Liver (tissue), 9 donors: ENCODE measurements around the gene ATXN7L1. TPM values are rescaled to one million over a fixed set of nuclear protein-coding genes. Genes with fewer than 3 reads are reported as not detected.

Source experiments
- DNase-seq: peaks from one replicate; pipeline ENCODE4 v3.0.0-alpha.2; 2017; ENCODE audit warnings: low spot score
- H3K27ac ChIP-seq, 2 donors: one replicate each; pipeline ENCODE4 v1.7.0; 2013; ENCODE audit warnings: inconsistent platforms in 2 of 2, low read length in 2 of 2, control low read depth in 1 of 2, low read depth in 1 of 2, mild to moderate bottlenecking in 1 of 2
- H3K27me3 ChIP-seq, 4 donors: one replicate each; pipeline versions ENCODE4 v1.6.1 to v1.7.0; 2013; ENCODE audit warnings: low read length in 3 of 4, inconsistent platforms in 1 of 4, mild to moderate bottlenecking in 1 of 4, moderate library complexity in 1 of 4; ENCODE audit not compliant: control insufficient read depth in 4 of 4, insufficient read depth in 4 of 4
- H3K36me3 ChIP-seq, 4 donors: one replicate each; pipeline versions ENCODE4 v1.6.1 to v1.7.0; 2013; ENCODE audit warnings: low read length in 3 of 4, mild to moderate bottlenecking in 3 of 4, low read depth in 1 of 4, moderate library complexity in 1 of 4; ENCODE audit not compliant: control insufficient read depth in 4 of 4, insufficient read depth in 3 of 4
- H3K4me1 ChIP-seq, 4 donors: one replicate each; pipeline versions ENCODE4 v1.6.1 to v1.7.0; 2013; ENCODE audit warnings: low read length in 3 of 4, mild to moderate bottlenecking in 3 of 4, moderate library complexity in 1 of 4; ENCODE audit not compliant: control insufficient read depth in 4 of 4, insufficient read depth in 4 of 4
- H3K4me3 ChIP-seq, 3 donors: one replicate each; pipeline versions ENCODE4 v1.6.1 to v1.7.0; 2013; ENCODE audit warnings: low read length in 3 of 3, control low read depth in 1 of 3, low read depth in 1 of 3, mild to moderate bottlenecking in 1 of 3
- H3K9ac ChIP-seq, 2 donors: one replicate each; pipeline ENCODE4 v1.7.0; 2013; ENCODE audit warnings: low read length in 2 of 2, mild to moderate bottlenecking in 2 of 2, moderate library complexity in 2 of 2, control low read depth in 1 of 2, low read depth in 1 of 2
- H3K9me3 ChIP-seq, 4 donors: one replicate each; pipeline versions ENCODE4 v1.6.1 to v1.7.0; 2013; ENCODE audit warnings: low read length in 3 of 4; ENCODE audit not compliant: control insufficient read depth in 4 of 4
- ATF3 ChIP-seq: IDR thresholded peaks from 2 replicates; pipeline ENCODE4 v1.6.1; 2016; ENCODE audit warnings: antibody characterized with exemption
- CTCF ChIP-seq: fragments of 150-350 bp; IDR thresholded peaks from 2 replicates; pipeline ENCODE4 v1.5.1; 2017; ENCODE audit warnings: improper control_type of control experiment, low read depth, low read length; ENCODE audit not compliant: missing input control
- EGR1 ChIP-seq, 2 donors: IDR thresholded peaks; 2 replicates each; pipeline ENCODE4 v1.6.1; 2016 to 2018; ENCODE audit warnings: antibody characterized with exemption in 2 of 2, low read depth in 2 of 2
- FOXA1 ChIP-seq: IDR thresholded peaks from 2 replicates; pipeline ENCODE4 v1.6.1; 2016; ENCODE audit warnings: antibody characterized with exemption
- FOXA2 ChIP-seq: IDR thresholded peaks from 2 replicates; pipeline ENCODE4 v1.6.1; 2016; ENCODE audit warnings: antibody characterized with exemption
- HNF4A ChIP-seq, 2 donors: conservative IDR thresholded peaks; 2 replicates each; pipeline ENCODE4 v1.6.1; 2016; ENCODE audit warnings: antibody characterized with exemption in 2 of 2, mild to moderate bottlenecking in 2 of 2
- JUND ChIP-seq, 2 donors: IDR thresholded peaks; 2 replicates each; pipeline ENCODE4 v1.6.1; 2016; ENCODE audit warnings: antibody characterized with exemption in 2 of 2
- MAX ChIP-seq: IDR thresholded peaks from 2 replicates; pipeline ENCODE4 v1.6.1; 2016; ENCODE audit warnings: antibody characterized with exemption
- NR2F2 ChIP-seq: IDR thresholded peaks from 2 replicates; pipeline ENCODE4 v1.6.1; 2016; ENCODE audit warnings: antibody characterized with exemption
- RXRA ChIP-seq, 2 donors: IDR thresholded peaks; 2 replicates each; pipeline ENCODE4 v1.6.1; 2017 to 2018; ENCODE audit warnings: antibody characterized with exemption in 2 of 2, mild to moderate bottlenecking in 1 of 2
- SP1 ChIP-seq: IDR thresholded peaks from 2 replicates; pipeline ENCODE4 v1.6.1; 2018; ENCODE audit warnings: antibody characterized with exemption, mild to moderate bottlenecking
- YY1 ChIP-seq: IDR thresholded peaks from 2 replicates; pipeline ENCODE4 v1.6.1; 2016; ENCODE audit warnings: antibody characterized with exemption, mild to moderate bottlenecking
- ZBTB33 ChIP-seq: IDR thresholded peaks from 2 replicates; pipeline ENCODE4 v1.6.1; 2016; ENCODE audit warnings: antibody characterized with exemption
- WGBS: extraction: QIAGEN DNeasy Blood & Tissue Kit; methylation state at CpG from one replicate; pipeline ENCODE4 v1.1.7; 2013; 5-methylcytosine and 5-hydroxymethylcytosine counted together
- polyA plus RNA-seq, 2 donors: library from polyadenylated mRNA; stranded (reverse) in 1 of 2; unstranded in 1 of 2; fragments of 200-250 nt in 1 of 2; fragments of >200 nt in 1 of 2; fragmentation: Nextera tagmentation in 1 of 2; extraction: Ambion mirVana in 1 of 2; gene quantifications; one replicate each; pipeline versions ENCODE4 v1.2.1 to v1.2.3, GENCODE V29; 2013 to 2015
- total RNA-seq, 2 donors: library from RNA; depleted of rRNA; stranded (reverse); fragments of >200 nt; gene quantifications; one replicate each; pipeline ENCODE4 v1.2.3, GENCODE V29; 2014
- donor health status: healthy.
- donor health status: healthy.
- donor health status: healthy.
- donor health status: healthy.
- donor health status: healthy.

Gene ATXN7L1
- total and polyA plus RNA-seq, 4 donors: 2.1 to 7.4 (median 5.3) TPM

GRCh38 chr7:105691082-105691679 lies 185.2 kb downstream of the ATXN7L1 start:
- WGBS: 8% methylated on average over 18 of the region's 18 CpGs
- no peaks in the 10 kb centered on the region for H3K27me3 ChIP-seq
- no peak for DNase-seq
- peak overlapping the region; percentile 64 to 70 (median 65) for H3K4me3 ChIP-seq
- no peaks in the 10 kb centered on the region for H3K9me3 ChIP-seq
- H3K4me1 ChIP-seq: peaks cover 0 to 10% (median 6%) of the 10 kb centered on the region in 4 donors
- H3K27ac ChIP-seq: peak overlapping the region; percentile 79 to 84
- no peak for TF ChIP-seq ZBTB33
- peak; percentile 8 for TF ChIP-seq NR2F2
- no peak for TF ChIP-seq FOXA2
- TF ChIP-seq EGR1 (IDR thresholded peaks at IDR 0.05; ENCODE audit: low read depth in 2 of 2): no peak
- H3K36me3 ChIP-seq: no peaks in the 10 kb centered on the region
- peak overlapping the region; percentile 61 to 96 for H3K9ac ChIP-seq

GRCh38 chr7:105690325-105690945 lies 186.0 kb downstream of the ATXN7L1 start:
- Histone ChIP-seq H3K4me1 (peaks cover 0 to 10% (median 6%) of the 10 kb centered on the region in 4 donors), H3K27me3 (no peaks in the 10 kb centered on the region), H3K9me3 (no peaks in the 10 kb centered on the region), H3K27ac (peak overlapping the region; percentile 79 to 84), H3K9ac (peak overlapping the region in 1 of 2 donors; percentile 96), H3K4me3 (peak overlapping the region in 2 of 3 donors; percentile 64 to 70), H3K36me3 (no peaks in the 10 kb centered on the region)
- TF ChIP-seq RXRA (IDR thresholded peaks at IDR 0.05) (no peak), YY1 (no peak), ATF3 (no peak), EGR1 (IDR thresholded peaks at IDR 0.05; ENCODE audit: low read depth in 2 of 2) (no peak), FOXA1 (no peak), MAX (no peak), HNF4A (conservative IDR thresholded peaks at IDR 0.05) (no peak), CTCF (no peak), SP1 (no peak), NR2F2 (no peak), JUND (IDR thresholded peaks at IDR 0.05) (no peak)
- 95% methylated on average over 17 of the region's 17 CpGs for WGBS
- no peak for DNase-seq
